GM23248 (cell line): ENCODE measurements around the gene ISYNA1.

Experiments
- EZH2 ChIP-seq: fragments of 200-600 bp; sonication (generic); IDR thresholded peaks from 2 replicates; pipeline ENCODE4 v1.6.1; 2018; ENCODE audit warnings: antibody characterized with exemption, mild to moderate bottlenecking; ENCODE audit not compliant: insufficient read depth, poor library complexity, severe bottlenecking
- EZH2phosphoT487 ChIP-seq: fragments of 200-600 bp; sonication (generic); IDR thresholded peaks from 2 replicates; pipeline ENCODE4 v1.6.1; 2018; ENCODE audit warnings: antibody characterized with exemption, moderate library complexity, mild to moderate bottlenecking, low read depth; ENCODE audit not compliant: insufficient read depth

GRCh38 chr19:18385675-18386542 is 52.0 kb downstream of the ISYNA1 start, which contains the start of gene GDF15:
- TF ChIP-seq EZH2phosphoT487: no peak
- no peak for TF ChIP-seq EZH2
